CD8-positive, alpha-beta memory T cell (primary cell): ENCODE results near the gene ZBTB48. TPM values are rescaled to one million over a fixed set of nuclear protein-coding genes. Genes with fewer than 3 reads are reported as not detected.

Experiments used
- polyA plus RNA-seq: library from polyadenylated mRNA; unstranded; fragments of 300-500 nt; fragmentation: Illumina TruSeq; gene quantifications from one replicate; pipeline ENCODE4 v1.2.3, GENCODE V29; 2021
- total RNA-seq, 2 experiments: library from RNA; stranded (reverse); gene quantifications; one replicate each; pipeline ENCODE4 v1.2.3, GENCODE V29; 2021

ZBTB48 gene
- total and polyA plus RNA-seq, 3 experiments from 2014 or later = 24.1 to 31.7 (median 25.0) TPM

Other genes starting within 250 kb of the ZBTB48 start
- gene ACOT7, start 186.2 kb upstream of the ZBTB48 start, total RNA-seq = 100 to 1,000 TPM; 109 TPM
- gene ACOT7, start 186.2 kb upstream of the ZBTB48 start, polyA plus RNA-seq = 10.0 TPM
- gene HES2, start 160.1 kb upstream of the ZBTB48 start, total RNA-seq = under 1 TPM; 0.18 to 0.35 TPM
- gene HES2, start 160.1 kb upstream of the ZBTB48 start, polyA plus RNA-seq = not detected
- under 1 TPM; 0.28 to 0.60 TPM for gene ESPN, start 155.2 kb upstream of the ZBTB48 start, total RNA-seq
- 0.48 TPM for gene ESPN, start 155.2 kb upstream of the ZBTB48 start, polyA plus RNA-seq
- 100 to 1,000 TPM in 1 of 2 experiments, 10 to 100 TPM in 1; 90.8 to 100 TPM for gene TNFRSF25, start 113.8 kb upstream of the ZBTB48 start, total RNA-seq
- 30.0 TPM for gene TNFRSF25, start 113.8 kb upstream of the ZBTB48 start, polyA plus RNA-seq
- gene PLEKHG5, start 88.3 kb upstream of the ZBTB48 start, total RNA-seq = 1 to 10 TPM; 2.2 to 2.6 TPM
- gene PLEKHG5, start 88.3 kb upstream of the ZBTB48 start, polyA plus RNA-seq = 1.0 TPM
- 10 to 100 TPM; 55.8 to 57.8 TPM for gene NOL9, start 25.5 kb upstream of the ZBTB48 start, total RNA-seq
- 18.2 TPM for gene NOL9, start 25.5 kb upstream of the ZBTB48 start, polyA plus RNA-seq
- gene TAS1R1, start 24.7 kb upstream of the ZBTB48 start, total RNA-seq = not detected
- gene TAS1R1, start 24.7 kb upstream of the ZBTB48 start, polyA plus RNA-seq = not detected
- 10 to 100 TPM; 36.4 to 37.3 TPM for gene KLHL21, start 22.9 kb downstream of the ZBTB48 start, total RNA-seq
- gene KLHL21, start 22.9 kb downstream of the ZBTB48 start, polyA plus RNA-seq = 31.6 TPM
- 10 to 100 TPM; 12.5 to 14.0 TPM for gene PHF13, start 33.7 kb downstream of the ZBTB48 start, total RNA-seq
- gene PHF13, start 33.7 kb downstream of the ZBTB48 start, polyA plus RNA-seq = 4.9 TPM
- gene THAP3, start 44.9 kb downstream of the ZBTB48 start, total RNA-seq = 10 to 100 TPM; 18.3 to 20.6 TPM
- 24.0 TPM for gene THAP3, start 44.9 kb downstream of the ZBTB48 start, polyA plus RNA-seq
- gene DNAJC11, start 121.8 kb downstream of the ZBTB48 start, total RNA-seq = 10 to 100 TPM; 79.2 to 80.4 TPM
- 22.7 TPM for gene DNAJC11, start 121.8 kb downstream of the ZBTB48 start, polyA plus RNA-seq
- gene CAMTA1, start 205.5 kb downstream of the ZBTB48 start, total RNA-seq = 10 to 100 TPM; 60.2 to 61.7 TPM
- gene CAMTA1, start 205.5 kb downstream of the ZBTB48 start, polyA plus RNA-seq = 79.0 TPM